GM20431 (cell line): ENCODE data around the gene ZBTB8A.
"Not testable (repeated sequence)": the region's sequence is repeated elsewhere in the genome, so short reads cannot be mapped to it uniquely, and the experiment has no call there.

Experiments used
- in situ Hi-C: fragments of 300-500 bp; cut with MseI, MboI; formaldehyde crosslinking; loops from one replicate; pipeline ENCODE4 v1.15.0; 2020; ENCODE audit warnings: low sequenced_read_pairs; ENCODE audit not compliant: unreplicated experiment

Gene ZBTB8A

GRCh38 chr1:32613472-32613871, 74.2 kb downstream of the ZBTB8A start:
- in situ Hi-C loops = no loop called here

- in situ Hi-C loops = no loop called here
Measured at GRCh38 chr1:32618673-32619221, 79.5 kb downstream of the ZBTB8A start.

GRCh38 chr1:32619701-32620485, 80.7 kb downstream of the ZBTB8A start:
- in situ Hi-C loops = no loop called here

GRCh38 chr1:32622205-32622604, 83.0 kb downstream of the ZBTB8A start:
- in situ Hi-C loops = no loop called here

- in situ Hi-C loops = no loop called here
Measured at GRCh38 chr1:32622806-32623681, 83.8 kb downstream of the ZBTB8A start.

GRCh38 chr1:32623775-32624174, 84.5 kb downstream of the ZBTB8A start:
- in situ Hi-C loops = no loop called here

- in situ Hi-C loops = no loop called here
Measured at GRCh38 chr1:32626176-32626575, 86.9 kb downstream of the ZBTB8A start.

- in situ Hi-C loops = no loop called here
Measured at GRCh38 chr1:32627596-32628162, 88.5 kb downstream of the ZBTB8A start.

DNA sequence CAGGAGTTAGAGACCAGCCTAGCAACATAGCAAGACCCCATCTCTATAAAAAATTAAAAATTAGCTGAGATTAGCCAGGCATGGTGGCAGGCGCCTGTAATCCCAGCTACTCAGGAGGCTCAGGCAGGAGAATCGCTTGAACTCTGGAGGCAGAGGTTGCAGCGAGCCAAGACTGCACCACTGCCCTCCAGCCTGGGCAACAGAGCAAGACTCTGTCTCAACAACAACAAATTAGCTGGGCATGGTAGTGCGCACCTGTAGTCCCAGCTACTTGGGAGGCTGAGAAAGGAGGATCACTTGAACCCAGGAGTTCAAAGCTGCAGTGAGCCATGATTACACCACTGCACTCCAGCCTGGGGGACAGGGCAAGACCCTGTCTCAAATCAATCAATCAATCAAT, 90.9 kb downstream of the ZBTB8A start:
- in situ Hi-C loops = not testable (repeated sequence)

DNA sequence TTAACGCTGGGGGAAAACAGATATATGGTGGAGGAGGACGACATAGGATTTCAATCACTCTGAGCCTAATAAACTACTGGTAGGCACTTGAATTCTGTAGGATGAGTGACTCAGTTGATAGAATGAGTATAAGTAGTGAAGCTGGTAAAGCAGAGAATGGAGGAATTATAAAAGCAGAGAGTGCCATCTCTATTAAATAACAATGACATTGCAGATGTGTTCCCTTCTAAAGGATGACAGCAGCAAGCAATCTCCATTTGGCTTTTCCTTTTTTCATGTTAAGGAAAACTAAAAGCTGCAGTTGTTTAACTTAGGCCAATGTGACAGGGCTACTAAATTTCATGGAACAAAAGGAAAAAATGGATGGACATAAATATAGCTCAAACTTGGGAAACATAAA, 93.6 kb downstream of the ZBTB8A start:
- in situ Hi-C loops = no loop called here

DNA sequence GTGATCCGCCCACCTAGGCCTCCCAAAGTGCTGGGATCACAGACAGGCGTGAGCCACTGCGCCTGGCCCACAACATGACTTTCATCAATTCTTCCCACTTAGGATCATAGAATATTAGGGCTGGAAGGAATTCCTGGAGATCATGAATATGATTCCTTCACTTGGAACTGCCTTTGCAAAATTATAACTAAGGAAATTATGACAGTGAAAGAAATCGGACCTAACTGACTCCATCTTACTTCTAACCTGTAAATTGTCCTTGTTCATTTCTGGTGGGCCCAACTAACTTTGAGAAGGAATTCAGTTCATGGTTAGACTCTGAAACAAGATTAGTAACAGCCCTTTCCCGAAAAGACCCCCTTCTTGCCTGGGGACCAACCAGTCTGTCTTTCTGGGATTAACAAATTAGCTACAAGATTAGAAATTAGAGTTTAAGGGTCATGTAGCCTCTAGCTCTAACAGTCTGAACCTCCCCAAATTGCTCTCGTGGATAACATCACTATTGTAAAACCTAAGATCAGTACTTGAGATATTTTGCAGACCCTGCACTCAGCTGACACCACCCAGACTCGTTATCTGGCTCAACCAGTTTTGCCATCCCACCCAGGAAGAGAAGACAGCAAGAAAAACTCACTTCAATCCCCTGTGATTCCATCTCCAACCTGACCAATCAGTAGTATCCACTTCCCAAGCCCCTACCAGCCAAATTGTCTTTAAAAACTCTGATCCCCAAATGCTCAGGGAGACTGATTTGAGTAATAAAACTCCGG, 96.5 kb downstream of the ZBTB8A start:
- in situ Hi-C loops = no loop called here

DNA sequence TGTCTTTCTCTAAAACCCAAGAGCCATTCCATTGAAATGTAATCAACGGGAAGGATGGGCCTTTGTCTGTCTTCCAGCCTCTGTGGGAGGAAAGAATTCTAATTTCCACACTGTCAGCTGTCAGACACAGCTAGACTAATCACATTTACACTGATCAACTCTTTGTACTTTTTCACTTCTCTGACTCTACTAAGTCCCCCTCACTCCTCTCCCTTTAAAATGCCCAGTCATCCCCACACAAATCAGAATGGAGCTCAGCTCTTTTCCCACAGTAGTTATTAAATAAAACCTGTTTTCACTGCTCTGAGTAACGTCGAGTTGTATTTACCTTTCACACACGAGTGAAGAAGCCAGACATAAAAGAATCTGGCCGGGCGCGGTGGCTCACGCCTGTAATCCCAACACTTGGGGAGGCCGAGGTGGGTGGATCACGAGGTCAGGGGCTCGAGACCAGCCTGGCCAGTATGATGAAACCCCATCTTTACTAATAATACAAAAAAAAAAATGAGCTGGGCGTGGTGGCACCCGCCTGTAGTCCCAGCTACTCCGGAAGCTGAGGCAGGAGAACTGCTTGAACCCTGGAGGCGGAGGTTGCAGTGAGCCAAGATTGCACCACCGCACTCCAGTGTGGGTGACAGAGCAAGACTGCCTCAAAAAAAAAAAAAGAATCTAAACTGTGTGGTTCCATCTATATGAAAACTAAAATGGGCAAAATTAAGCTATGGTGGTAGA, 97.9 kb downstream of the ZBTB8A start:
- in situ Hi-C loops = no loop called here

DNA sequence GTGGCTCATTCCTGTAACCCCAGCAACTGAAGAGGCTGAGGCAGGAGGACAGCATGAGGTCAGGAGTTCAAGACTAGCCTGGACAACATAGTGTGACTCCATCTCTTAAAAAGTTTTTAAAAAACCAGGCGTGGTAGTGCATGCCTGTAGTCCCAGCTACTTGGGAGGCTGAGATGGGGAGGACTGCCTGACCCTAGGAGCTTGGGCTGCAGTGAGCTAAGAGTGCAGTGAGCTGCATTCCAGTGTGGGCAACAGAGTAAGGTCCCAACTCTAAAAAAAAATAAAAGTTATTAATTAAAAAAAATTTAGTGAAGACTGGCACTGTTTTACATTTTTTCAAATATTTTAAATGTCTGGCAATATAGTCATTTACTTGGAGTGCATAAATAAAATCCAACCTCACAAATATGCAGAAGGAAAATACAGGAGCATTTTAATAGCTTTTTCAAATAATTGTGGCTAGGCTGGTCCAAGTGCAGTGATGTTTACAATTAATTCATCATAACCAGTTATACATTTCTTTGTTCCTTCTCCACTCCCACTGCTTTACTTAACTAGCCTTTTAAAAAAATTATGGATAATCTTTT, 100.4 kb downstream of the ZBTB8A start:
- in situ Hi-C loops = no loop called here

- in situ Hi-C loops = not testable (repeated sequence)
Measured at GRCh38 chr1:32642292-32642827, 103.1 kb downstream of the ZBTB8A start.

- in situ Hi-C loops = no loop called here
Measured at GRCh38 chr1:32644426-32644825, 105.2 kb downstream of the ZBTB8A start.

DNA sequence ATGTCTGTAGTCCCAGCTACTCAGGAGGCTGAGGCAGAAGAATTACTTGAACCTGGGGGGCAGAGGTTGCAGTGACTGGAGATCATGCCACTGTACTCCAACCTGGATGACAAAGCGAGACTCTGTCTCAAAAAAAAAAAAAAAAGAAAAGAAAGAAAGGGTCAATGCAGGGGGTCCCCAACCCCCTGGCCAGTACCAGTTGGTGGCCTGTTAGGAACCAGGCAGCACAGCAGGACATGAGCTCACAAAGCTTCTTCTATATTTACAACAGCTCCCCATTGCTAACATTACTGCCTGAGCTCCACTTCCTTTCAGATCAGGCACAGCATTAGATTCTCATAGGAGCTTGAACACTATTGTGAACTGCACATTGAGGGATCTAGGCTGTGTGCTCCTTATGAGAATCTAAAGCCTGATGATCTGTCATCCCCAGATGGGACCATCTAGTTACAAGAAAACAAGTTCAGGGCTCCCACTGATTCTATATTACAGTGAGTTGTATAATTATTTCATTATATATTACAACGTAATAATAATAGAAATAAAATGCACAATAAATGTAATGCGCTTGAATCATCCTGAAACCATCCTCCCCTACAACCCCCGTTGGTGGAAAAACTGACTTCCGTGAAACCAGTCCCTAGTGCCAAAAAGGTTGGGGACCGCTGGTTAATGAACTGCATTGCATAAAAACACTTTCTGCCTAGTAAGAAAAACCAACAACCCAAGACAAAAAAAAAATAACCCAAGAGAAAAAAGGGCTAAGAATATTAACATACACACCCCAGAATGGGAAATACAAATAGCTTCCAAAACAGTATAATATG, 108.3 kb downstream of the ZBTB8A start:
- in situ Hi-C loops = no loop called here

GRCh38 chr1:32650248-32650751, 111.1 kb downstream of the ZBTB8A start, which contains the start of gene ZBTB8OS:
ZBTB8OS (minus strand) TSS chr1:32650550; CDS start chr1:32650529, 21 bp downstream.
- in situ Hi-C loops = no loop called here
